Stimulated activated CD4-positive, alpha-beta T cell treated with anti-CD3 and anti-CD28 coated beads, Interleukin-15, amount 100 ng/mL, for 48 hours (primary cell): ENCODE data around the gene HIBADH.
"Not testable (repeated sequence)": the region's sequence is repeated elsewhere in the genome, so short reads cannot be mapped to it uniquely, and the experiment has no call there.

Experiments
- DNase-seq, 2 donors: peaks; one replicate each; pipeline ENCODE4 v3.0.0-alpha.2; 2020; ENCODE audit warnings: low read depth in 2 of 2

The HIBADH gene

DNA sequence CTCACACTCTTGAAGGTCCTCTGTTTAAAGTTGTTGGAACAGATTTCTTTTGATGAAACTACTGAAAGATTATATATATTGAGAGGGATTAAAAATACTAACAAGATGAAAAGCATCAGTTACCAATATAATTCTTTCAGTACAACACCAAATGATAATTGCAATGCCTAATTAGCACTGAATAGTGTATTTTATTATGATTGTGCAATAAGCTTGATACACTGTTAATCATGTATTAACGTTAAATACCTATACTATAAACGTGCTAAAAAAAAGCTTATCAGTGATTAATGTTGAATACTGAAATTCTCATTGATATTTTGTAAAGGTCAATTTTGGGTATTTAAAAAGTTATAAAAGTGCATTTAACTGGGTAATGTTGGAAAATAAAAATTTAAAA is 61.5 kb downstream of the HIBADH start:
- DNase-seq, result no peak

DNA sequence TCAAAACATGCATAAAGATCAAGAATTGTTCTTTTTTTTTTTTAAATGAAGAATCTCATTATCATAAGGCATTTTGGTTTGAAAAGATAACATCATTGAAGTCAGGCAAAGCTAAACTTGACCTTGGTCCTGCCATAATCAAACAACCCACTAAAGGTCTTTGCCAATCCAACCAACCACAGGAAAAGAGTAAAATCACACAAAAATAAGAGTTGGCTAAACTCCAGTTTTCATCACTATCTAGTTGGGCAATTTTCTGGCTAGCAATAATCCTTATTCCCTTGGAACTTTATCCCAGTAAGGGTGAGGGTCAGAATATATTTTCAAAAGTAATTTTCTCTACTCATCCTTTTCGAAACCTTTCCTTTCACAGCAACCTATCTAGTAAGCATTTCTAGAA is 62.4 kb downstream of the HIBADH start:
- DNase-seq, result no peak

DNA sequence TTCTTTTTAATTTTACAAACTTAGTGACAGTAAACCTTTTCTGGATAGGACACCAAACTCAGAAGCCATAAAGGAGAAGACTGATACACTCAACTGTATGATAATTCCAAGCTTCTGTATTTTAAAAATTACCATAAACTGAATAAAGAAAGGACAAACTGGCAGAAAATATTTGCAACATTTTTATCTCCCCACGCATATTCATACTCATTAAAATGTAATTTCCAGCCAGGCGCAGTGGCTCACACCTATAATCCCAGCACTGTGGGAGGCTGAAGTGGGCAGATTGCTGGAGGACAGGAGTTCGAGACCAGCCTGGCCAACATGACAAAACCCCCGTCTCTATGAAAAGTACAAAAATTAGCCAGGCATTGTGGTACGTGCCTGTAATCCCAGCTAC is 67.7 kb downstream of the HIBADH start:
- no peak for DNase-seq

DNA sequence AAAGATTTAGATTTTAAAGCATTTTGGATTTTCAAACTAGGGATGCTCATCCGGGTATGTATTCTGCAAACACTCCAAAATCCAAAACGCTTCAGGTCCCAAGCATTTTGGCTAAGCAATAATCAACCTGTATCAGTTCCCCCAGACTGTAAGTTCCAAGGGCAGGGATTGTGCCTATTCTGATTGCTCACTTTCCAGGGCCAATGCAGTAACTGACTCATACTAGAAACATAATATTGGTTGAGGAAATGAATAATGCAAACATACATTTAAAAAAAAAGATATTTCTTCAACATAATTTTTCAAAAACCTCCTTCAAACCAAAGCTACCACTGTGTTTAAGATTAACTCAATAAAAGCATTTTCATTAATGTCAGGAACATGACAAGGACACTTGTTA is 69.5 kb downstream of the HIBADH start:
- DNase-seq, result no peak

DNA sequence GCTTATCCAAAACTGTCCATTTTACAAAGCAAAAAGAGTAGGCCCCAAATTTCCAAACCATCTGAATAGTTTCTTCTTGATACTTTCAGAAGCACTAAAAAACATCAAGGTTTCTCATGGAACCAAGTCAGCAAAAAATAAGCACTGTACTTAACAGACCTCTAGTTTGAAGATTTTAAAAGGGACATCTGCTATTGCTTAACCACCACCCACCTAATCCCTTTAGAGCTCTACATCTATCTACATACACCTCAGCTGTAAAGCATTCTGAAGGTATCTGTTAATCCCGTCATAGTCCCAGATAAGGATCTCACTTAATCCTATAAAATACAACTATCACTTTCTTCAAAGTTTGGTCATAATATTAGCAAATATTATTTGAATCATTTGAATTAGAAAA is 72.3 kb downstream of the HIBADH start:
- no peak for DNase-seq

DNA sequence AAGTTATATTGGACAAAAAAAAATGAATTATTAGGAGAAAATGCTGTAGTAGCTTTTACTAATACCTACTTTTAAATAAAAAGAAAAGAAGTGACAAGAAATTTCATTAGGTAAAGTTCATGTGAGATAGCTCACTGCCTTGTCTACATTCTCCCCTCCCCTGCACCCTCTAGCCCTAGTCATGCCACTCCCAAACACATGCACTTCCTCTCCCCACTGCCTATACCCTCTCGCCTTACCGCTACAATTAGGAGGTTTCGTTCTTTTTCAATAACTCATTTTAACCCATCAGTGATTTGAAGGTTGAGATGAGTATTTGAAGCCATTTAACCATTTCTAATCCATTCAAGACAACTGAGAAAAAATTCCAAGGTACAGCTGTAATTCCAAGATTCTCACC is 75.3 kb downstream of the HIBADH start:
- DNase-seq, result no peak

DNA sequence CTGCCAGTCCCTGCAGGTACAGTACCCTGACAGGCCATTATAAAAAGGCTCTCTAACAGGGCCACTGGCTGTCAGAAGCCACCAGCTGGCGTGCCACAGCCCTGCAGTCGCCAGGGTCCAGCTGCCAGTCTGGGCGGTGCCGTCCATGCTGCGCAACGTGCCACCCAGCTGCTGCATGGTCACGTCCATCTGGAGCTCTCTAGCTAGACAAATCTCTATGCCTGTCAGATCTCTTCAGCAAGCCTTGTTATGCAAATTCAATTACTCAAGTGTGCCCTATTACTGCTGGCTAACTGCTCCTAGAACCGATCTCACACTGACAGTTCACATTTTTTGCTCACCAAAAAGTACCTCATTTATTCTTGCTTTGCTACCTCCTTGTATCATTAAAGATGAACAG is 75.9 kb downstream of the HIBADH start:
- no peak for DNase-seq

- DNase-seq, result no peak
Measured at GRCh38 chr7:27585781-27586447, 76.8 kb downstream of the HIBADH start.

DNA sequence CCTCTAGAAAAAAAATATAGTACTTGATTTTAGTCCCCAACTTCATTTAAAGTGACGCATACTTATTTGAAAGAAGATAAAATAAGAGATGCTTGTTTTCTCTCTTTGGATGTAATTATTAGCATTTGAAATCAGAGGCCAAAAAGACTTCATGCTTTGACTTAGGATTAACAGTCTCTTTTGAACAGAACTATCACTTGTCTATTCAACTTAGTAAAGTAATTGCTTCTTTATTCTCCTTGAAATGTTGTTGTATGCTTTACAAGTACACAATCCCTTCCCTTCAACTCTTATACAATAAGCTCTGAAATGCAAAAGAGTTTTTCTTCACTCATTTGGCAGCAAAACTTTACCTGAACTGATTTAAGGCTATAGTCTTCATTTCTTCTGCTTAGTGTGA is 80.8 kb downstream of the HIBADH start:
- DNase-seq, result no peak

DNA sequence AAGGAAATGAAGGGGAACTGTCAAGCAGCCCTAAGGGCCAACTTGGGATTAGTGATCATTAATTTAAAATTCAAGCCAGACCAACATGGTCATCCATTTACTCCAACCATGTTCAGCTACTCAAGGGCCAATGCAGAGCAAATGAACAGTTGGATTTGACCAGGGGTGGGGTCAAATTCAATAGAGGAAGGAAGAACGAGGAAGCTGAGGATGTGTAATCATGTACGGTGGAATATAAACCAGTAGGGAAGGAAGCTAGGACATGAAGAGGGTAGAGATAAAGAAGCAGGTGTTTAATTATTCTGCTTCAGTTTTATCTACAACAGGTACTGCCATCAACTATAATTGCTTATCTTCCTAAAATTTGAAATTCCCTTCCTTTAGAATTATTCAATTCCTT is 81.6 kb downstream of the HIBADH start:
- no peak for DNase-seq

DNA sequence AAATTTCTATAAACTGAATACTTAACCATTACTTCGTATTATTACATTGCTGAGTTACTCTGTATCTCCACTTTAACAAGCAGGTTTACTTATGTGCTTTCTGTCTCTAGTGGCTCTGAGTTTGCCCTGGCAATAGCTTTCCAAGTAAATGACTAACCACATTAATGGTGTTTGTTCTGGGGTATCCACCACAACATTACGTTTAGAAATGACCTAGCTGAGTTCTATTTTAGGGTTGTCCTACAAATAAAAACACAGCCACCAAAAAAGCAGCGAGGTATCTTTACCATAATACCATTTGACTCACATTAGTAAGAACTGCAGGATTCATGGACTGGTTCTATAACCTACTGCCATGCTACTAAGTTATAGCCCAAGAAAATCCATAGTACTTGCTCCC is 83.1 kb downstream of the HIBADH start:
- DNase-seq, result no peak

DNA sequence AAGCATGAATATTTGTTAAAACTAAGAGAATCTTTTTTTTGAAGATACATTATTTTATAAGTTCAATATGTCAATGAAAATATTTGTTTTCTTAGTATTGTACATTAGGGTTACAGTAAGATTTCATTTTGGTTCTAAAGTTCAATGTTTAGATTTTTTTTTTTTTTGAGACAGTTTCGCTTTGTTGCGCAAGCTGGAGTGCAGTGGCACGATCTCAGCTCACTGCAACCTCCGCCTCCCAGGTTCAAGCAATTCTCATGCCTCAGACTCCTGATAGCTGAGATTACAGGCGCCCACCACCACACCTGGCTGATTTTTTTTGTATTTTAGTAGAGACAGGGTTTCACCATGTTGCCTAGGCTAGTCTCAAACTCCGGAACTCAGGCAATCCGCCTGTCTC is 84.5 kb downstream of the HIBADH start:
- not testable (repeated sequence) for DNase-seq

- no peak for DNase-seq
Measured at GRCh38 chr7:27576360-27576944, 86.2 kb downstream of the HIBADH start.

GRCh38 chr7:27575613-27576012 is 87.1 kb downstream of the HIBADH start:
- DNase-seq, result no peak

- no peak for DNase-seq
Measured at GRCh38 chr7:27569106-27569505, 93.6 kb downstream of the HIBADH start.

DNA sequence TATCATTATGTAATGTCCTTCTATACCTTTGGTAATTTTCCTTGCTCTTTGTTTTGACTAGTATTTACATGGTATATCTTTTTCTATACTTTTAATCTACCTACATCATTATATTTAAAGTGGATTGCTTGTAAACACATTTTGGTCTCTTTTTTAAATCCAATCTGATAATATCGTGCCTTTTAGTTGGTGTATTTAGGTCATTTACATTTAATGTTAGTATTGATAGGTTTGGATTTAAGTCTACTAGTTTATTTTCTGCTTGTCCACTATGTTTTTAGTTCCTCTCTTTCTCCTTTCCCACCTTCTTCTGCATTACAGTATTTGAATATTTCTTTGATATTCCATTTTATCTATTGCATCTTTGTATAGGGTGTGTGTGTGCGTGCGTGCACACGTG is 95.4 kb downstream of the HIBADH start:
- DNase-seq, result no peak

- DNase-seq, result no peak
Measured at GRCh38 chr7:27564881-27565482, 97.7 kb downstream of the HIBADH start.

DNA sequence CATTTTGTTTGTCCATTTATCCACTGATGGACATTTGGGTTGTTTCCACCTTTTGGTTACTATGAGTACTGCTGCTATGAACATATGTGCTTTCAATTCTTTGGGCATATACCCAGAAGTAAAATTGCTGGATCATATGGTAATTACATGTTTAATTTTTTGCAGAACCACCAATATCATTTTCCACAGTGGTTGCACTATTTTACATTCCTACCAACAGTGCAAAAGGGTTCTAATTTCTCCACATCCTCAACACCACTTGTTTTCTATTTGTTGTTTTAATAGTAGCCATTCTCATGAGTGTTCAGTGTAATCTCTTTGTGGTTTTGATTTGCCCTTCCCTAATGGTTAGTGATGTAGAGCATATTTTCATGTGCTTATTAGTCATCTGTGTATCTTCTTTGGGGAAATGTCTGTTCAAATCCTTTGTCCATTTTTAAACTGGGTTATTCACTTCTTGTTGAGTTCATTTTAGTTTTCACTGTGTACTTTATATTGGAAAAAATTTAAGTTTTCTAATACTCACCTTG is 101.9 kb downstream of the HIBADH start:
- no peak for DNase-seq

DNA sequence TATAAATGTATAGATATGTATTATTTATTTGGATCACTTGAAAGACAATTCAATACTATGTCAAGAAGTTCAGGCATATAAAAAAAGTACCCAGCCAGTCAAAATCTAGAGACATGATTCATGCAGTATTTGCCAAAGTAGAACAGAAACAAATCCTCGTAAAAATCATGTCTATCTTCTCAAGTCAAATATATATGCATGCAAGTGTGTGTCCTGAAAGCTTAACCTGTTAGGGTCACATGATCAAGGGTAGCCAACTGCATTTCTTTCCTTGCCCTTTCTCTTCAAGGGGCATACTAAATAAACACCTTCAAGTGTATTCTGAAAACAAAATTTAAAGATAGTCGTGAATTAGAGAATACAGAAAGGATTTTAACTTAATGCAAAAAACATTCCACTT is 107.0 kb downstream of the HIBADH start:
- no peak for DNase-seq

DNA sequence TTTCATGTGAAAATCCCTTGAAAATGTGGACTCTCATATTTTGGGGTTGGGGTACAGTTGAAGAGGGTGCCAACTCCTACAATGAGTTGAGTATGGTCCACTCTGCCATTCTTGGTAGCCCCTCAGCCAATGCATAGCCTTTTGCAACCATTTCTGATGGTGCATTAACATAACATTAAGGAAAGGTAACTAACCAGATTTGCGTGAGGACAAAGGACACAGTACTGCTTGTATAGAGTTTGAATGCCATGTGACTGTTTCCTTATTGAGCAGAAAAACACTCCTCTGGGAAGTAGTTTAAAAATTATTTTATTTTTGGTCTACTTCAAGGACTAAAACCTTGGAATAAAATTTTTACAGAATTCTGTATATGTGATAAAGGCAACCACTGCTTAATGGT is 107.9 kb downstream of the HIBADH start:
- DNase-seq, result no peak

DNA sequence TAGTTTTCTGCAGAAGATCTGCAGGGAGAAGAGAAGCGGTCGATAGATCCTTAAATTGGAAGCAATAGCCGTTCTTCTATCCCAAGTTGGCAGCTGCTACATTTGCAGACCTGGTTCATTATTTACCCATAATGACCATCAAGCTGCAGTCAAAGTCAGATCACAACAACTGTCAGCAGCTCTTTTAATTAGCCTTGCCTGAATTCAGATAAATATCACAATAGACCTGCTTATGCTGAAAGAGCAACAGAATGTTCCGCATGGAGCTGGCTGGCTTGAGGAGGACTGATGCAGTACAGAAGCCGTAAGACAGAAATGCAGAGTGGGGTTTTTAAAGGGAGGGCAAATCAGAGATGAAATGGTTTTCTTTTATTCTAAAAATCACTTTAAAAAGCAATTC is 109.4 kb downstream of the HIBADH start:
- DNase-seq, result no peak

GRCh38 chr7:27551803-27552400 is 110.8 kb downstream of the HIBADH start:
- no peak for DNase-seq

DNA sequence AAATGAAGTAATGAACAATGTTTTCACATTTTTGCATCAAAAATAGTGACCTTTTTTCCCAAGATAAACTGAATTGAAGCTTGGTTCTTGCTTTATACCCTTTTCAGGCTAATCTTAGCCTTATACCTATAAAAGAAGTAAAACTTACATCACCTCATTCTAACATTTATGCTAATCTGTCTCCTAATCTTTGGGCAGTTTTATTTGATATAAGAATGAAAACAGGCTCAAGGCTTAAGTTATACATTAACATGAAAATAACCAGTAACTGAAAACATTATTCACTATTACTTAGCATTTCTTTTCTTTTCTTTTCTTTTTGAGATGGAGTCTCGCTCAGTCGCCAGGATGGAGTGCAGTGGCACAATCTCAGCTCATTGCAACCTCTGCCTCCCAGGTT is 113.1 kb downstream of the HIBADH start:
- no peak for DNase-seq
